Gastrocnemius medialis (tissue), 4 donors: ENCODE data around the gene PIK3R1. TPM values are rescaled to one million over a fixed set of nuclear protein-coding genes. Genes with fewer than 3 reads are reported as not detected.

Experiments used
- ATAC-seq, 2 donors: fragments of 150-250 bp; one replicate each; pipeline ENCODE4 v1.9.1; 2016
- DNase-seq, 2 donors: peaks; one replicate each; pipeline ENCODE4 v3.0.0-alpha.2; 2019
- H3K27ac ChIP-seq, 4 donors: fragments of 200-600 bp; sonication (generic); 1 replicate in 1 of 4; 2 replicates in 3 of 4; pipeline ENCODE4 v1.5.1; 2016 to 2018; ENCODE audit warnings: mild to moderate bottlenecking in 2 of 4, moderate library complexity in 1 of 4
- H3K27me3 ChIP-seq, 3 donors: fragments of 200-600 bp; sonication (generic) in 2 of 3; 1 replicate in 1 of 3; 2 replicates in 2 of 3; pipeline versions ENCODE4 v1.5.1 to v1.6.0; 2016 to 2019; ENCODE audit warnings: mild to moderate bottlenecking in 1 of 3, moderate library complexity in 1 of 3
- H3K36me3 ChIP-seq, 2 donors: fragments of 200-600 bp; sonication (generic) in 1 of 2; one replicate each; pipeline ENCODE4 v1.5.1; 2017 to 2018
- H3K4me1 ChIP-seq, 2 donors: fragments of 200-600 bp; sonication (generic) in 1 of 2; one replicate each; pipeline ENCODE4 v1.5.1; 2016 to 2017; ENCODE audit warnings: mild to moderate bottlenecking in 2 of 2
- H3K4me3 ChIP-seq, 4 donors: fragments of 200-600 bp; sonication (generic) in 3 of 4; 1 replicate in 1 of 4; 2 replicates in 3 of 4; pipeline ENCODE4 v1.5.1; 2016 to 2019; ENCODE audit warnings: mild to moderate bottlenecking in 2 of 4
- H3K9me3 ChIP-seq, 3 donors: fragments of 200-600 bp; sonication (generic) in 2 of 3; 1 replicate in 1 of 3; 2 replicates in 2 of 3; pipeline ENCODE4 v1.5.1; 2016 to 2019
- POLR2A ChIP-seq, 2 donors: fragments of 450-650 bp; IDR thresholded peaks; one replicate each; pipeline ENCODE4 v1.6.1; 2017; ENCODE audit warnings: antibody characterized with exemption in 2 of 2, mild to moderate bottlenecking in 2 of 2, moderate library complexity in 2 of 2
- in situ Hi-C, 4 donors: fragments of 200-750 bp; cut with MboI; loops; one replicate each; pipeline versions ENCODE4 v1.15.0 to v1.8.0; 2017; ENCODE audit warnings: low sequenced_read_pairs in 4 of 4
- intact Hi-C: fragments of 100-400 bp; cut with DNase I; formaldehyde crosslinking; loops from one replicate; pipeline ENCODE4 v1.15.1; 2023; ENCODE audit warnings: low total_unique reads
- total RNA-seq, 4 donors: library from RNA; depleted of rRNA; stranded (reverse); fragments of >200 nt; gene quantifications; one replicate each; pipeline versions ENCODE4 v1.1.0 to v1.2.3, GENCODE V29; 2016
- TF ChIP-seq, protein P1 (sequence below), 5 experiments: fragments of 450-650 bp in 3 of 5; fragments of 200-600 bp in 2 of 5; sonication (generic) in 2 of 5; IDR thresholded peaks in 4 of 5; conservative IDR thresholded peaks in 1 of 5; 1 replicate in 4 of 5; 2 replicates in 1 of 5; pipeline ENCODE4 v1.5.1; 2016 to 2019; ENCODE audit warnings: antibody characterized with exemption in 5 of 5, mild to moderate bottlenecking in 3 of 5, moderate library complexity in 3 of 5

Gene PIK3R1
- total RNA-seq, 4 donors from 2014 or later, result 87.2 to 129 (median 100) TPM

DNA sequence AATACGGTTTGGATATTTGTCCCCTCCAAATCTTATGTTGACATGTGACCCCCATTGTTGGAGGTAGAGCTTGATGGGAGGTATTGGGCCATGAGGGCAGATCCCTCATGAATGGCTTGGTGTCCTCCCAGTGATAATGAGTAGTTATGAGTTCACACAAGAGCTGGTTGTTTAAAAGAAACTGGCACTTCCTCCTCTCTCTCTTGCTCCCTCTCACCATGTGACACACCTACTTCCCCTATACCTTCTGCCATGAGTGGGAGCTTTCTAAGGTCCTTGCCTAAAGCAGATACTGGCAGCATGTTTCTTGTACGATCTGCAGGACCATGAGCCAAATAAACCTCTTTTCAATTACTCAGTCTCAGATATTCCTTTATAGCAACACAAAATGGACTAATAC is 132.0 kb downstream of the PIK3R1 start:
- no peak for ATAC-seq
- intact Hi-C loops (no loop called here), in situ Hi-C loops (no loop called here)
- Histone ChIP-seq H3K9me3 (no peaks in the 10 kb centered on the region), H3K4me3 (no peak overlapping the region), H3K27ac (no peak overlapping the region), H3K36me3 (no peaks in the 10 kb centered on the region), H3K27me3 (no peaks in the 10 kb centered on the region), H3K4me1 (peaks cover 7 to 26% of the 10 kb centered on the region in 2 donors)
- no peak for DNase-seq
- TF ChIP-seq, protein P1, sequence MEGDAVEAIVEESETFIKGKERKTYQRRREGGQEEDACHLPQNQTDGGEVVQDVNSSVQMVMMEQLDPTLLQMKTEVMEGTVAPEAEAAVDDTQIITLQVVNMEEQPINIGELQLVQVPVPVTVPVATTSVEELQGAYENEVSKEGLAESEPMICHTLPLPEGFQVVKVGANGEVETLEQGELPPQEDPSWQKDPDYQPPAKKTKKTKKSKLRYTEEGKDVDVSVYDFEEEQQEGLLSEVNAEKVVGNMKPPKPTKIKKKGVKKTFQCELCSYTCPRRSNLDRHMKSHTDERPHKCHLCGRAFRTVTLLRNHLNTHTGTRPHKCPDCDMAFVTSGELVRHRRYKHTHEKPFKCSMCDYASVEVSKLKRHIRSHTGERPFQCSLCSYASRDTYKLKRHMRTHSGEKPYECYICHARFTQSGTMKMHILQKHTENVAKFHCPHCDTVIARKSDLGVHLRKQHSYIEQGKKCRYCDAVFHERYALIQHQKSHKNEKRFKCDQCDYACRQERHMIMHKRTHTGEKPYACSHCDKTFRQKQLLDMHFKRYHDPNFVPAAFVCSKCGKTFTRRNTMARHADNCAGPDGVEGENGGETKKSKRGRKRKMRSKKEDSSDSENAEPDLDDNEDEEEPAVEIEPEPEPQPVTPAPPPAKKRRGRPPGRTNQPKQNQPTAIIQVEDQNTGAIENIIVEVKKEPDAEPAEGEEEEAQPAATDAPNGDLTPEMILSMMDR (IDR thresholded peaks at IDR 0.05 in 4 of 5, conservative IDR thresholded peaks at IDR 0.05 in 1 of 5), result no peak
- no peak for TF ChIP-seq POLR2A (IDR thresholded peaks at IDR 0.05)

DNA sequence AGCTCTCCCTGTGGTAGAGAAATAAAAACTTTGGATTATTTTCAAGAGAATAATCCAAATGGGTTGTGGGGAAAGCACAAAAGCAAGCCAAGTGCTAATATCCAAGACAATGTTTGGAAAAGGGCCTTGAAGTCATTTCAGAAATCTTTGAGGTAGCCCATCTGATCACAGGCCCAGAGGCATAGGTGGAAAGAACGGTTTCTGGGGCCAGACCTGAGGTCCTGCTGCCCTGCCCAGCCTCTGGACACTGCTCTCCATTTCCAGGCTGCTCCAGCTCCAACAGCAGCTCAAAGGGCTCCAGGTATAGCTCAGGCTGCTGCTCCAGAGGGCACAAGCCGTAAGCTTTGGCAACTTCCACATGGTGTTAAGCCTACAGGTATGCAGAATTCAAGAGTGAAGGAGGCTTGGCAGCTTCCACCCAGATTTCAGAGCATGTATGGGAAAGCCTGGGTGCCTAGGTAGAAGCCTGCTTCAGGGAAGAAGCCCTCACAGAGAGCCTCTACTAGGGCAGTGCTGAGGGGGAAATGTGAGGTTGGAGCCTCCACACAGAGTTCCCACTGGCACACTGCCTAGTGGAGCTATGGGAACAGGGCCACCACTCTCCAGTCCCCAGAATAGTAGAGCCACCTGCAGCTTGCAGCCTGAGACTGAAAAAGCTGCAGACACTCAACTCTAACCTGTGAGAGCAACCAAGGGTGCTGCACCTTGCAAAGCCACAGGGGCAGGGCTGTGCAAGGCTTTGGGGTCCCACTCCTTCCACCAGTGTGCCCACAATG is 133.1 kb downstream of the PIK3R1 start:
- peak overlapping the region in 1 of 4 donors; percentile 19 for H3K27ac ChIP-seq
- H3K4me3 ChIP-seq, result no peak overlapping the region
- in situ Hi-C loops (no loop called here), intact Hi-C loops (no loop called here)
- H3K36me3 ChIP-seq, result no peaks in the 10 kb centered on the region
- DNase-seq (peak in 1 of 2 donors; percentile 54), ATAC-seq (peak; percentile 43 to 49)
- TF ChIP-seq, protein P1 (IDR thresholded peaks at IDR 0.05 in 4 of 5, conservative IDR thresholded peaks at IDR 0.05 in 1 of 5), result no peak
- no peak for TF ChIP-seq POLR2A (IDR thresholded peaks at IDR 0.05)
- H3K27me3 ChIP-seq, result no peaks in the 10 kb centered on the region
- no peaks in the 10 kb centered on the region for H3K9me3 ChIP-seq
- H3K4me1 ChIP-seq, result peaks cover 3 to 18% of the 10 kb centered on the region in 2 donors

DNA sequence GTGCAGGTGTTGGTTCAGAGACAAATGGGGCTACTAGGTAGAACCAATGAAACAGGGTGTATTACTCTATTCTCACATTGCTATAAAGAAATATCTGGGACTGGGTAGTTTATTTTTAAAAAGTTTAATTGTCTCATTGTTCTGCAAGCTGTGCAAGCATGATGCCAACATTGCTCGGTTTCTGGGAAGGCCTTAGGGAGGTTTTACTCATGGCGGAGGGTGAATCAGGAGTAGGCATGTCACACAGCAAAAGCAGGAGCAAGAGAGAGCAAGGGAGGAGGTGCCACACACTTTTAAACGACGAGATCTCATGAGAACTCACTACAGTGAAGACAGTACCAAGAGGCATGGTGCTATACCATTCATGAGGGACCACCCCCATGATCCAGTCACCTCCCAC is 134.6 kb downstream of the PIK3R1 start:
- Histone ChIP-seq H3K36me3 (no peaks in the 10 kb centered on the region), H3K9me3 (no peaks in the 10 kb centered on the region), H3K27me3 (no peaks in the 10 kb centered on the region), H3K4me3 (no peak overlapping the region), H3K27ac (no peak overlapping the region), H3K4me1 (peaks cover 0 to 5% of the 10 kb centered on the region in 2 donors)
- intact Hi-C loops (no loop called here), in situ Hi-C loops (no loop called here)
- ATAC-seq (no peak), DNase-seq (no peak)
- TF ChIP-seq POLR2A (IDR thresholded peaks at IDR 0.05), result no peak
- TF ChIP-seq, protein P1 (IDR thresholded peaks at IDR 0.05 in 4 of 5, conservative IDR thresholded peaks at IDR 0.05 in 1 of 5), result no peak
